HL-60 (cell line): ENCODE data around the gene PANX2.

Experiments
- CTCF ChIP-seq: IDR thresholded peaks from one replicate; pipeline ENCODE4 v1.5.1; 2011; ENCODE audit warnings: low read length, control low read depth, inconsistent platforms; ENCODE audit not compliant: insufficient read depth
- GABPA ChIP-seq: IDR thresholded peaks from 2 replicates; pipeline ENCODE4 v1.6.1; 2012; ENCODE audit warnings: low read depth
- POLR2AphosphoS5 ChIP-seq: IDR thresholded peaks from 2 replicates; pipeline ENCODE4 v1.6.1; 2012; ENCODE audit warnings: low read depth
- REST ChIP-seq: IDR thresholded peaks from 2 replicates; pipeline ENCODE4 v1.6.1; 2012; ENCODE audit warnings: low read depth; ENCODE audit not compliant: insufficient replicate concordance

DNA sequence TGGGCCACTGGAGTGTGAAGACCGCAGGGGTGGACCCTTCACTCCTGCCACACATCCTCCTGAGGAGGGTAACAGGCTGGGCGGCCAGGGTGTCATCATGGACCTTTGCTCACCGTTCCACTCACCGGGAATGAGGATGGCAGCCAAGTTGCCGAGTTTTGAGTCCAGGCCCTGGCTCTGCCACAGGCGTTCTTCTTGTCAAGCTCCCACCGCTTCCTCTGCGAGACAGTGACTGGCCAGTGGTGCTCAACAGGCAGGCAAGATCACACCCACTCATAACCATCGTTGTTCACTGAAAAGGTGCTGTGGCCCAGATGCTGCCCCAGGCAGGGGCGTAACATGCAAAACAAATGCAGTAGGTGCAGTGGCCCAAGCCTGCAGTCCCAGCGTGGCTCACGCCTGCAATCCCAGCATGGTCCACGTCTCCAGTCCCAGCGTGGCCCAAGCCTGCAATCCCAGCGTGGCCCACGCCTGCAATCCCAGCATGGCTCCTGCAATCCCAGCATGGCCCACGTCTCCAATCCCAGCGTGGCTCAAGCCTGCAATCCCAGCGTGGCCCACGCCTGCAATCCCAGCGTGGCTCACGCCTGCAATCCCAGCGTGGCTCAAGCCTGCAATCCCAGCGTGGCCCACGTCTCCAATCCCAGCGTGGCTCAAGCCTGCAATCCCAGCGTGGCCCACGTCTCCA is 5.0 kb upstream of the PANX2 start:
- TF ChIP-seq GABPA (no peak), CTCF (no peak), REST (no peak), POLR2AphosphoS5 (no peak)
